Right lobe of liver (tissue), 4 donors: ENCODE results near the gene HYI.
"Not testable (repeated sequence)": the region's sequence is repeated elsewhere in the genome, so short reads cannot be mapped to it uniquely, and the experiment has no call there.

Experiments used
- CTCF ChIP-seq, 4 donors: fragments of 200-600 bp in 3 of 4; fragments of 450-650 bp in 1 of 4; IDR thresholded peaks; one replicate each; pipeline versions ENCODE4 v1.5.1 to v1.8.0; 2016 to 2022; ENCODE audit warnings: antibody characterized with exemption in 4 of 4, mild to moderate bottlenecking in 2 of 4
- POLR2A ChIP-seq: fragments of 450-650 bp; IDR thresholded peaks from one replicate; pipeline ENCODE4 v1.6.1; 2017; ENCODE audit warnings: antibody characterized with exemption, mild to moderate bottlenecking
- donor health status: DM: no; HTN: no; CAD: no.
- donor health status: DM: no; HTN: no; CAD: no.
- donor health status: DM: no; HTN: yes; CAD: no.

GRCh38 chr1:43413426-43413825 is 40.3 kb downstream of the HYI start:
- TF ChIP-seq CTCF (IDR thresholded peaks at IDR 0.05); POLR2A: not testable (repeated sequence)
